K562 (cell line): ENCODE data around the gene DYNLT5.

Source experiments
- BHLHE40 ChIP-seq: IDR thresholded peaks from 2 replicates; pipeline ENCODE4 v1.6.1; 2011; ENCODE audit warnings: low read length, improper control_type of control experiment
- ETV1 ChIP-seq: fragments of 450-650 bp; conservative IDR thresholded peaks from 2 replicates; pipeline ENCODE4 v1.6.1; 2016; ENCODE audit warnings: missing genetic modification characterization, control low read depth, low read depth, missing compliant biosample characterization
- JUND ChIP-seq, 2 experiments: IDR thresholded peaks; 2 replicates in 1 of 2; 3 replicates in 1 of 2; pipeline ENCODE4 v1.6.1; 2011; ENCODE audit warnings: borderline replicate concordance in 2 of 2, low read depth in 2 of 2, low read length in 2 of 2, improper control_type of control experiment in 1 of 2, missing biosample characterization in 1 of 2, missing genetic modification characterization in 1 of 2, missing genetic modification reagents in 1 of 2
- MCM3 ChIP-seq: fragments of 450-650 bp; IDR thresholded peaks from 2 replicates; pipeline ENCODE4 v1.6.1; 2016
- MYBL2 ChIP-seq, 2 experiments: fragments of 450-650 bp in 1 of 2; sonication (generic) in 1 of 2; formaldehyde crosslinking in 1 of 2; IDR thresholded peaks; 2 replicates each; pipeline versions ENCODE4 v1.6.1 to v1.8.1; 2017 to 2022; ENCODE audit warnings: borderline replicate concordance in 1 of 2, inconsistent platforms in 1 of 2, low read depth in 1 of 2, mild to moderate bottlenecking in 1 of 2, missing genetic modification reagents in 1 of 2, moderate library complexity in 1 of 2
- SP1 ChIP-seq: sonication (generic); formaldehyde crosslinking; IDR thresholded peaks from 2 replicates; pipeline ENCODE4 v1.8.1; 2022; ENCODE audit warnings: mild to moderate bottlenecking, missing genetic modification reagents
- ZNF274 ChIP-seq: IDR thresholded peaks from 2 replicates; pipeline ENCODE4 v1.6.1; 2011; ENCODE audit warnings: low read depth, mild to moderate bottlenecking, low read length, moderate library complexity, borderline replicate concordance
- ZNF830 ChIP-seq: fragments of 250-450 bp; sonication (Bioruptor Pico); IDR thresholded peaks from 2 replicates; pipeline ENCODE4 v1.5.0; 2021; ENCODE audit warnings: mild to moderate bottlenecking
- TF ChIP-seq, protein P1 (sequence below), 2 experiments: fragments of 200-800 bp in 1 of 2; sonication (Bioruptor generic) in 1 of 2; sonication (generic) in 1 of 2; formaldehyde crosslinking in 1 of 2; IDR thresholded peaks in 1 of 2; conservative IDR thresholded peaks in 1 of 2; 2 replicates each; pipeline versions ENCODE4 v1.5.0 to v1.6.1; 2016 to 2020; ENCODE audit warnings: missing compliant biosample characterization in 1 of 2, missing genetic modification characterization in 1 of 2, missing genetic modification reagents in 1 of 2
- TF ChIP-seq, protein P2 (sequence below), 3 experiments: IDR thresholded peaks in 2 of 3; conservative IDR thresholded peaks in 1 of 3; 2 replicates each; pipeline ENCODE4 v1.5.1; 2011 to 2012; ENCODE audit warnings: low read length in 3 of 3, mild to moderate bottlenecking in 3 of 3, control low read depth in 2 of 3, improper control_type of control experiment in 1 of 3, inconsistent platforms in 1 of 3, low read depth in 1 of 3, mixed read lengths in 1 of 3, moderate library complexity in 1 of 3; ENCODE audit not compliant: insufficient read depth in 2 of 3

DNA sequence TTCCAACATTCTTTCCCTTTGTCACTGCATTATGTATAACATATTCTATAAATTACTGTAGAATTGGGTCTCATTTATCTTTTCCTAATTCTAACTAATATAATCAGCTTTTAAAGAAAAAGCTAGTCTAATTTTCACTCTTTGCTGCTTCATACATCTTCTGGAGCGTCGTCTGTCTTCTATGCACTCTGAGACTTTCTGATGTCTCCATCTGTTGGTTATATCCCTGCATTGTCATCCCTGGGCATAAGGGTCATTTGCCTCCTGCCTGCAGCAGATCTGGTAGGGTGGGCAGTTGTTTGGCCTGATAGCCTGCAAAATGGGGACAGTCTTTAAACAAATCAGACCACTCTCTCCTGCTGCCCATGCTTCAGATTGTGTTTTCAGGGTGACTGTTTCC is 40.8 kb upstream of the DYNLT5 start:
- TF ChIP-seq MYBL2 (IDR thresholded peaks at IDR 0.05; ENCODE audit: low read depth) (no peak), MYBL2 (CRISPR knock-in tag; IDR thresholded peaks at IDR 0.05; ENCODE audit: borderline replicate concordance) (no peak), JUND (IDR thresholded peaks at IDR 0.05; ENCODE audit: borderline replicate concordance, low read depth, low read length) (no peak), JUND (tag; IDR thresholded peaks at IDR 0.05; ENCODE audit: borderline replicate concordance, low read depth, low read length) (no peak), MCM3 (no peak), BHLHE40 (no peak), ETV1 (tag) (no peak), SP1 (CRISPR knock-in tag) (no peak), ZNF274 (no peak), ZNF830 (CRISPR knock-in tag) (no peak)
- TF ChIP-seq, protein P1, sequence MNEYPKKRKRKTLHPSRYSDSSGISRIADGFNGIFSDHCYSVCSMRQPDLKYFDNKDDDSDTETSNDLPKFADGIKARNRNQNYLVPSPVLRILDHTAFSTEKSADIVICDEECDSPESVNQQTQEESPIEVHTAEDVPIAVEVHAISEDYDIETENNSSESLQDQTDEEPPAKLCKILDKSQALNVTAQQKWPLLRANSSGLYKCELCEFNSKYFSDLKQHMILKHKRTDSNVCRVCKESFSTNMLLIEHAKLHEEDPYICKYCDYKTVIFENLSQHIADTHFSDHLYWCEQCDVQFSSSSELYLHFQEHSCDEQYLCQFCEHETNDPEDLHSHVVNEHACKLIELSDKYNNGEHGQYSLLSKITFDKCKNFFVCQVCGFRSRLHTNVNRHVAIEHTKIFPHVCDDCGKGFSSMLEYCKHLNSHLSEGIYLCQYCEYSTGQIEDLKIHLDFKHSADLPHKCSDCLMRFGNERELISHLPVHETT (CRISPR knock-in tag; conservative IDR thresholded peaks at IDR 0.05 in 1 of 2, IDR thresholded peaks at IDR 0.05 in 1 of 2) = no peak
- TF ChIP-seq, protein P2, sequence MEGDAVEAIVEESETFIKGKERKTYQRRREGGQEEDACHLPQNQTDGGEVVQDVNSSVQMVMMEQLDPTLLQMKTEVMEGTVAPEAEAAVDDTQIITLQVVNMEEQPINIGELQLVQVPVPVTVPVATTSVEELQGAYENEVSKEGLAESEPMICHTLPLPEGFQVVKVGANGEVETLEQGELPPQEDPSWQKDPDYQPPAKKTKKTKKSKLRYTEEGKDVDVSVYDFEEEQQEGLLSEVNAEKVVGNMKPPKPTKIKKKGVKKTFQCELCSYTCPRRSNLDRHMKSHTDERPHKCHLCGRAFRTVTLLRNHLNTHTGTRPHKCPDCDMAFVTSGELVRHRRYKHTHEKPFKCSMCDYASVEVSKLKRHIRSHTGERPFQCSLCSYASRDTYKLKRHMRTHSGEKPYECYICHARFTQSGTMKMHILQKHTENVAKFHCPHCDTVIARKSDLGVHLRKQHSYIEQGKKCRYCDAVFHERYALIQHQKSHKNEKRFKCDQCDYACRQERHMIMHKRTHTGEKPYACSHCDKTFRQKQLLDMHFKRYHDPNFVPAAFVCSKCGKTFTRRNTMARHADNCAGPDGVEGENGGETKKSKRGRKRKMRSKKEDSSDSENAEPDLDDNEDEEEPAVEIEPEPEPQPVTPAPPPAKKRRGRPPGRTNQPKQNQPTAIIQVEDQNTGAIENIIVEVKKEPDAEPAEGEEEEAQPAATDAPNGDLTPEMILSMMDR (IDR thresholded peaks at IDR 0.05 in 2 of 3, conservative IDR thresholded peaks at IDR 0.05 in 1 of 3; ENCODE audit: insufficient read depth in 2 of 3, low read depth in 1 of 3, low read length in 3 of 3) = peak in 1 of 3 experiments; percentile 12; a peak in 1 of 6 replicates
